22Rv1 (cell line): Measurements from ENCODE around the gene KNDC1.
"Not testable (repeated sequence)": the region's sequence is repeated elsewhere in the genome, so short reads cannot be mapped to it uniquely, and the experiment has no call there.

Experiments used
- H3K27ac ChIP-seq: fragments of 450-650 bp; 2 replicates; pipeline ENCODE4 v1.5.1; 2017
- ZFX ChIP-seq: fragments of 450-650 bp; IDR thresholded peaks from 2 replicates; pipeline ENCODE4 v1.6.1; 2017; ENCODE audit warnings: antibody characterized with exemption, borderline replicate concordance
- TF ChIP-seq, protein P1 (sequence below): fragments of 450-650 bp; IDR thresholded peaks from 2 replicates; pipeline ENCODE4 v1.5.1; 2017; ENCODE audit warnings: mild to moderate bottlenecking

The KNDC1 gene

DNA sequence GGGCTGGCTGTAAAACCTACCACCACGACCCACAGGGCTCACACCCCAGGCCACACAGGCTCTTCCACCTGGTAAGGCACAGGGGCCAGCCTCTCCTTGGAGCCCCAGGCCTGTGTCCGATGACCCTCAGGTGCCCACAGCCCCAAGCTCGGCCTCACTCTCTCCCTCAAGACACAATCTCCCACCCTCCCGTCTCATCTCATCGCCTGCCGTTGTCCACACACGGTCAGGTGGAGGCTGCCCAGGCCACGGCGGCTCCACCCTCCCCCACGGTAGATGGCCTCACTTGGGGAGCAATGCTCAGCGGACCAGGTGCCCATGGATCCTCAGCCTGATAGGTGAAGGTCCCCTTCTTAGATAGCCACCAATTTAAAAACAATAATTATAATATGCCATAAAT, 61.3 kb downstream of the KNDC1 start:
- no peak overlapping the region for H3K27ac ChIP-seq
- no peak for TF ChIP-seq ZFX
- TF ChIP-seq, protein P1, sequence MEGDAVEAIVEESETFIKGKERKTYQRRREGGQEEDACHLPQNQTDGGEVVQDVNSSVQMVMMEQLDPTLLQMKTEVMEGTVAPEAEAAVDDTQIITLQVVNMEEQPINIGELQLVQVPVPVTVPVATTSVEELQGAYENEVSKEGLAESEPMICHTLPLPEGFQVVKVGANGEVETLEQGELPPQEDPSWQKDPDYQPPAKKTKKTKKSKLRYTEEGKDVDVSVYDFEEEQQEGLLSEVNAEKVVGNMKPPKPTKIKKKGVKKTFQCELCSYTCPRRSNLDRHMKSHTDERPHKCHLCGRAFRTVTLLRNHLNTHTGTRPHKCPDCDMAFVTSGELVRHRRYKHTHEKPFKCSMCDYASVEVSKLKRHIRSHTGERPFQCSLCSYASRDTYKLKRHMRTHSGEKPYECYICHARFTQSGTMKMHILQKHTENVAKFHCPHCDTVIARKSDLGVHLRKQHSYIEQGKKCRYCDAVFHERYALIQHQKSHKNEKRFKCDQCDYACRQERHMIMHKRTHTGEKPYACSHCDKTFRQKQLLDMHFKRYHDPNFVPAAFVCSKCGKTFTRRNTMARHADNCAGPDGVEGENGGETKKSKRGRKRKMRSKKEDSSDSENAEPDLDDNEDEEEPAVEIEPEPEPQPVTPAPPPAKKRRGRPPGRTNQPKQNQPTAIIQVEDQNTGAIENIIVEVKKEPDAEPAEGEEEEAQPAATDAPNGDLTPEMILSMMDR = no peak

DNA sequence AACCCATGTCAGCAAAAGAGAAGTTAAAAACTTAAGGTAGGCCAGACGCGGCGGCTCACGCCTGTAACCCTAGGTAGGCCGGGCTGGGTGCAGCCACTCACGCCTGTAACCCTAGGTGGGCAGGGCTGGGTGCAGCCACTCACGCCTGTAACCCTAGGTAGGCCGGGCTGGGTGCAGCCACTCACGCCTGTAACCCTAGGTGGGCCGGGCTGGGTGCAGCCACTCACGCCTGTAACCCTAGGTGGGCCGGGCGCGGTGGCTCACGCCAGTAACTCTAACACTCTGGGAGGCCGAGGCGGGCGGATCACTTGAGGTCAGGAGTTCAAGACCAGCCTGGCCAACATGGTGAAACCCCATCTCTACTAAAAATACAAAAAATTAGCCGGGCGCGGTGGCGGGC, 61.7 kb downstream of the KNDC1 start:
- H3K27ac ChIP-seq = not testable (repeated sequence)

DNA sequence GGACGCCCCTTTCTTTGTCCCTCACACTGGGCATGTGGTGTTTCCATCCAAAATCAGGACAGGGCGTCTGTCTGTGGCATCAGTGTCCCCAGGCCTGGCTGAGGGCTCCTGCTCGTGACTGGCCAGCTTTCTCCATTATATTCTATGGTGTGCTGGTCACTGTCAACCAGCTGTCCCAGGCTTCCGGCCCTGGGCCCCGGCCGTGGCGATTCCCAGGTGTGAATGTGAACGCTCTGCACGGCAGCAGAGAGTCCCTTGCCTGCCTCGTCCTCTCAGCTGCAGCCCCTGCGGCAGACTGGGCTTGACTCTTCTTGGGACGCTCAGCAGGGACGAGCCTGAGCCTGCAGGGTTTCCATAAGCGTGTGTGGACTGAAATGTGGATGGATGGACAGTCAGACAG, 64.1 kb downstream of the KNDC1 start:
- TF ChIP-seq, protein P1 = no peak
- TF ChIP-seq ZFX = no peak
- H3K27ac ChIP-seq = no peak overlapping the region

DNA sequence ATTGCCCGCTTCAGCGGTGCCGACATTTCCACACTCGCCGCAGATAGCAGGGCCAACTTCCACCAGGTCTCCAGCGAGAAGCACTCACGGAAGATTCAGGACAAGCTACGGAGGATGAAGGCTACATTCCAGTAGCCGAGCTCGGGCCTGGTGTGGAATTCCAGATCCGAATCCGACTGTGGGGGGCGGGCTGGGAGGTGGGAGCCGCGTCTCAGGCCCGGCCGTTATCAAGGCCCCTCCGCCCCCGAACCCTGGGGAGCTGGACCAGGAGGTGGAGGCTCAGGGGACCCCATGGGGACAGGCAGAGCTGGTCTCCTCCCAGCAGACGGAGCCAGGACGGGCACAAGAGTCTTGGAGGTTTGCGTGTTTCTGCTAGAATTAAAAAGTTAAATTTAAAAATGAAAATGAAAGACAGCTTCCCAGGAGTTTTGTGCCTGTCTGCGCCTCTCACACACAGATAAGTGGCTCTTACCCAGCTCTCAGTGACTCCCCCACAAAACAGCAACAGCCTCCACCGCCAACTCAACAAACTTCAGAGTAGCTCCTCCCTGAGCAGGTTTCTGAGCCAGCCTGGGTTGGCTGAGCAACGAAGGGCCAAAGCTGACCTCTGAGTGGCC, 64.8 kb downstream of the KNDC1 start:
- TF ChIP-seq ZFX = no peak
- TF ChIP-seq, protein P1 = no peak
- H3K27ac ChIP-seq = no peak overlapping the region

DNA sequence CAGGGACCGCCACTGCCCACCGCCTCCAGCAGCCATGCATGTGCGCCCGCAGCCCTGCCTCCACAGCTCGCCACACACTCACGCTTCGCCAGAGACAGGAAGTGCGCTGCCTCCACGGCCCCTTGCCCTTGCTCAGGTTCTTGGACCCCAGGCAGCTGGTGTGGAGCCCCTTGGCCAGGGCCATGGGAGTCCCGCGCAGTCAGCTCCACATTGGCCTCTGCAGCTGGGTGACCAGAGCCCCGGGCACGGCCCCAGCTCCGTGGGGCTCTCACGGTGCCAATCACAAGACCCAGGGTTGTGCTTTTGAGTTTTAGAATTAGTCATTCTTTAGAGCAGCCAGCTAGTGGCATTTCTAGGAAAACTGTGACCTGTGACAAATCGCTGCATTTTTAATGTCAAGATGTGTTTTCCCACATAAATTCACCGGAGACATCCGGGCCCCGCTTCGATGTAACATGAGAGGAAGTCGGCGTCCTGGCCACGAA, 65.7 kb downstream of the KNDC1 start:
- H3K27ac ChIP-seq = no peak overlapping the region
- TF ChIP-seq ZFX = no peak
- TF ChIP-seq, protein P1 = no peak

DNA sequence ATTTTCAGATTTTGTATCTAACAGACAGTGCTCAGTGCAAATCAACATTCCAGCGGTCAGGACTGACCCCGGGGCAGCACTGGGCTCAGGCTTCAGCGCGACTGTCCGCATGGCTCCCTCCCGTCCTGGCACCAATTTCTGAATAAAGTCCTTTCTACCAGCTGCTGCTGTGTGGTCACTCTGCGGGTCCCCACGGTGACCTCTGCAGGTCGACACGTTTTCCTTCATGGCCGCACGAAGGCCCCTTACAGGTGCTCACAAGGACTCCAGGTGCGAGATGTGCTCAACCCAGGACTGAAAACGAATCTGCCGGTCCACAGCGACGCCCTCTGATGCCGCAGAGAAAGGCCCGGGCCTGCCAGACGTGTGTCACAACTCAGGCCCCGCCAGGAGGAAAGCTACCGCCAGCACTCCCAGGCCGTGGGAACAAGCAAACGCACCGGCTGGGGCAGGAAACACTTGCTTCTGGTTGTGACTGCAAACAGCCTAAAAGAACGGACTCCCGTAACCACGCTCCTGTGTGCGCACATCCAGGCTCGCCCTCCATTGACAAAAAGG, 66.3 kb downstream of the KNDC1 start:
- H3K27ac ChIP-seq = no peak overlapping the region
- TF ChIP-seq, protein P1 = peak; percentile 67
- TF ChIP-seq ZFX = no peak

DNA sequence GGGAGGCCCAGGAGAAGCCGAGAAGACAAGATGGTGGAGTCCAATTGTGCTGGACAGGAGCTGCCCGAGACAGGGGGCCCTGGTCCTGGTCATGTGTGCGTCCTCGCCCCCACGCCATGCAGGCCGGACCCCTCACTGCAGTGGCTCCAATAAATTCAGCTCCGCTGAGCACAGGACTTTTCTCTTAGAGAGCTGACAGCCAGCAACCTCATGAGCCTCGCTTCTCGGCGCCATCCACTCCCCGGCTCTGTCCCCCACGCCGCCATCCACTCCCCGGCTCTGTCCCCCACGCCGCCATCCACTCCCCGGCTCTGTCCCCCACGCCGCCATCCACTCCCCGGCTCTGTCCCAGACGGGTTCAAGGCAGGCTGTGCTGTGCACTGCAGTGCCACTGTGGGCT, 67.2 kb downstream of the KNDC1 start:
- no peak overlapping the region for H3K27ac ChIP-seq
- no peak for TF ChIP-seq ZFX
- TF ChIP-seq, protein P1 = no peak
